Fibroblast of skin of left quadriceps (primary cell): ENCODE results near the gene GPR35.

Source experiments
- DNase-seq, 2 experiments: peaks; one replicate each; pipeline ENCODE4 v3.0.0-alpha.2; 2013; ENCODE audit warnings: low read depth in 2 of 2

GPR35 gene

GRCh38 chr2:240624011-240624949 is 1.0 kb upstream of the GPR35 start:
- no peak for DNase-seq

- DNase-seq, result no peak
Observed at GRCh38 chr2:240626531-240627300, 1.4 kb downstream of the GPR35 start.

GRCh38 chr2:240627736-240628506 is 2.6 kb downstream of the GPR35 start:
- DNase-seq, result no peak

- DNase-seq, result no peak
Observed at GRCh38 chr2:240628507-240628807, 3.2 kb downstream of the GPR35 start.

GRCh38 chr2:240628808-240629618 is 3.7 kb downstream of the GPR35 start:
- no peak for DNase-seq

GRCh38 chr2:240629619-240629967 is 4.3 kb downstream of the GPR35 start:
- no peak for DNase-seq

- DNase-seq, result no peak
Observed at GRCh38 chr2:240629968-240630770, 4.9 kb downstream of the GPR35 start.

GRCh38 chr2:240630771-240631547 is 5.7 kb downstream of the GPR35 start:
- DNase-seq, result no peak

GRCh38 chr2:240631548-240632305 is 6.4 kb downstream of the GPR35 start:
- DNase-seq, result no peak

- DNase-seq, result no peak
Observed at GRCh38 chr2:240632306-240632721, 7.0 kb downstream of the GPR35 start.

GRCh38 chr2:240635121-240635997 is 10.1 kb downstream of the GPR35 start:
- DNase-seq, result no peak

- DNase-seq, result no peak
Observed at GRCh38 chr2:240635998-240636547, 10.8 kb downstream of the GPR35 start.

GRCh38 chr2:240636563-240637115 is 11.4 kb downstream of the GPR35 start:
- DNase-seq, result no peak

- DNase-seq, result no peak
Observed at GRCh38 chr2:240637116-240637900, 12.0 kb downstream of the GPR35 start.

GRCh38 chr2:240637901-240638345 is 12.6 kb downstream of the GPR35 start:
- DNase-seq, result no peak

GRCh38 chr2:240638512-240639160 is 13.4 kb downstream of the GPR35 start:
- DNase-seq, result no peak
